SK-N-SH (cell line): ENCODE data around the gene RASL12. TPM values are rescaled to one million over a fixed set of nuclear protein-coding genes. Genes with fewer than 3 reads are reported as not detected.
A peak's percentile ranks its signal among the peaks of the same experiment; 100 is the strongest.
"Not testable (repeated sequence)": the region's sequence is repeated elsewhere in the genome, so short reads cannot be mapped to it uniquely, and the experiment has no call there.

Source experiments
- CTCF ChIA-PET: fragments of 300-600, 350-600 bp; formaldehyde crosslinking; extraction: SDS; loops from one replicate; lab custom pipeline; 2021; lab: Yijun Ruan, JAX
- POLR2A ChIA-PET: fragments of 350-600 bp; sonication (Branson Sonifier 250); formaldehyde crosslinking; extraction: SDS; loops from one replicate; lab custom pipeline; 2020; ENCODE audit warnings: antibody characterized with exemption, inconsistent platforms; lab: Yijun Ruan, JAX
- DNase-seq: peaks from one replicate; pipeline ENCODE4 v3.0.0; 2012
- H2AFZ ChIP-seq: fragments of 200-600 bp; sonication (generic); 2 replicates; pipeline ENCODE4 v1.8.1; 2016; ENCODE audit warnings: antibody characterized with exemption, mild to moderate bottlenecking, low read depth
- H3F3A ChIP-seq: fragments of 200-600 bp; sonication (generic); replicated peaks from 2 replicates; pipeline ENCODE3; 2016; ENCODE audit warnings: antibody characterized with exemption, mild to moderate bottlenecking; ENCODE audit not compliant: insufficient read depth
- H3K27ac ChIP-seq, 2 experiments: fragments of 200-500 bp in 1 of 2; fragments of 200-600 bp in 1 of 2; sonication (Bioruptor generic) in 1 of 2; sonication (generic), shearing (Covaris generic) in 1 of 2; 2 replicates each; pipeline versions ENCODE4 v1.5.1 to v1.6.1; 2014 to 2016; ENCODE audit warnings: low read depth in 2 of 2, inconsistent platforms in 1 of 2, low read length in 1 of 2, mild to moderate bottlenecking in 1 of 2, mixed read lengths in 1 of 2
- H3K27me3 ChIP-seq: fragments of 200-600 bp; sonication (generic), shearing (Covaris generic); 2 replicates; pipeline ENCODE4 v1.6.1; 2016; ENCODE audit warnings: mixed run types; ENCODE audit not compliant: insufficient read depth
- H3K36me3 ChIP-seq, 2 experiments: fragments of 200-500 bp in 1 of 2; fragments of 200-600 bp in 1 of 2; sonication (Bioruptor generic) in 1 of 2; sonication (generic) in 1 of 2; replicated peaks in 1 of 2; 2 replicates each; pipeline versions ENCODE3 to v1.5.1; 2014 to 2016; ENCODE audit warnings: low read length in 1 of 2, mild to moderate bottlenecking in 1 of 2; ENCODE audit not compliant: insufficient read depth in 2 of 2, control insufficient read depth in 1 of 2
- H3K4me1 ChIP-seq, 2 experiments: fragments of 200-500 bp in 1 of 2; fragments of 200-600 bp in 1 of 2; sonication (Bioruptor generic) in 1 of 2; sonication (generic), shearing (Covaris generic) in 1 of 2; 2 replicates each; pipeline versions ENCODE4 v1.5.1 to v1.6.1; 2014 to 2016; ENCODE audit warnings: low read depth in 1 of 2, low read length in 1 of 2, mixed run types in 1 of 2; ENCODE audit not compliant: insufficient read depth in 2 of 2, control insufficient read depth in 1 of 2
- H3K4me2 ChIP-seq: fragments of 200-600 bp; sonication (generic), shearing (Covaris generic); 2 replicates; pipeline ENCODE4 v1.6.1; 2017; ENCODE audit warnings: mixed run types
- H3K4me3 ChIP-seq, 2 experiments: fragments of 200-500 bp in 1 of 2; fragments of 200-600 bp in 1 of 2; sonication (Bioruptor generic) in 1 of 2; sonication (generic), shearing (Covaris generic) in 1 of 2; 2 replicates each; pipeline versions ENCODE4 v1.5.1 to v1.8.1; 2014 to 2016; ENCODE audit warnings: low read depth in 2 of 2, inconsistent platforms in 1 of 2, low read length in 1 of 2, mild to moderate bottlenecking in 1 of 2, mixed read lengths in 1 of 2, moderate library complexity in 1 of 2
- H3K79me2 ChIP-seq: fragments of 200-600 bp; sonication (generic); 2 replicates; pipeline ENCODE4 v1.8.1; 2017; ENCODE audit warnings: mild to moderate bottlenecking; ENCODE audit not compliant: insufficient read depth
- H3K9ac ChIP-seq: fragments of 200-600 bp; sonication (generic); 2 replicates; pipeline ENCODE4 v1.6.1; 2017; ENCODE audit warnings: mixed run types
- H3K9me2 ChIP-seq: fragments of 200-600 bp; sonication (generic); 2 replicates; pipeline ENCODE4 v1.6.1; 2017; ENCODE audit warnings: mixed run types
- H3K9me3 ChIP-seq: fragments of 200-600 bp; sonication (generic); 2 replicates; pipeline ENCODE4 v1.6.1; 2017; ENCODE audit warnings: mixed run types, mild to moderate bottlenecking, moderate library complexity
- H4K20me1 ChIP-seq: fragments of 200-600 bp; sonication (generic); 2 replicates; pipeline ENCODE4 v1.6.1; 2017; ENCODE audit warnings: mild to moderate bottlenecking, mixed run types; ENCODE audit not compliant: insufficient read depth
- MEF2A ChIP-seq: IDR thresholded peaks from 2 replicates; pipeline ENCODE4 v1.4.0; 2012; ENCODE audit warnings: low read depth, borderline replicate concordance
- RCOR1 ChIP-seq: fragments of 150-350 bp; IDR thresholded peaks from 2 replicates; pipeline ENCODE4 v1.6.1; 2017; ENCODE audit warnings: antibody characterized with exemption, low read length
- RXRA ChIP-seq: IDR thresholded peaks from 2 replicates; pipeline ENCODE4 v1.4.0; 2012; ENCODE audit warnings: low read depth, mild to moderate bottlenecking, borderline replicate concordance
- SIN3A ChIP-seq: IDR thresholded peaks from 2 replicates; pipeline ENCODE4 v1.6.1; 2012; ENCODE audit warnings: low read depth, mild to moderate bottlenecking, low read length, moderate library complexity, borderline replicate concordance
- TAF1 ChIP-seq: IDR thresholded peaks from 2 replicates; pipeline ENCODE4 v1.6.1; 2012; ENCODE audit warnings: low read depth, mild to moderate bottlenecking, low read length, moderate library complexity, borderline replicate concordance
- WGBS: methylation state at CpG from one replicate; pipeline ENCODE4 v1.1.6; 2017; ENCODE audit warnings: low lambda C conversion rate; 5-methylcytosine and 5-hydroxymethylcytosine counted together
- polyA plus RNA-seq, 3 experiments: library from polyadenylated mRNA; depleted of rRNA; stranded (reverse); fragments of >200 nt; gene quantifications; 2 replicates each; pipeline ENCODE4 v1.2.3, GENCODE V29; 2012
- TF ChIP-seq, protein P1 (sequence below): IDR thresholded peaks from 2 replicates; pipeline ENCODE4 v1.4.0; 2012; ENCODE audit warnings: low read depth, borderline replicate concordance

Gene RASL12
- polyA plus RNA-seq, 1 of the 3 experiments (the other 2 are of a cell fraction): not detected

GRCh38 chr15:65095011-65095746 lies 27.4 kb upstream of the RASL12 start:
- Histone ChIP-seq H3F3A (no peaks in the 10 kb centered on the region), H3K4me2 (no peak overlapping the region), H2AFZ (no peak overlapping the region), H3K36me3 (peaks cover 4 to 46% of the 10 kb centered on the region in 2 experiments), H4K20me1 (no peaks in the 10 kb centered on the region), H3K27me3 (no peaks in the 10 kb centered on the region), H3K4me3 (no peak overlapping the region), H3K9me2 (no peaks in the 10 kb centered on the region), H3K9ac (no peak overlapping the region), H3K4me1 (no peaks in the 10 kb centered on the region; a peak in 1 of 4 replicates), H3K27ac (no peak overlapping the region), H3K9me3 (no peaks in the 10 kb centered on the region), H3K79me2 (no peaks in the 10 kb centered on the region)
- POLR2A ChIA-PET: no interaction called here
- DNase-seq: no peak
- WGBS: 86% methylated on average over 5 of the region's 5 CpGs
- TF ChIP-seq RXRA: no peak
- CTCF ChIA-PET: interaction anchor here (1.2 to 2.1 kb wide), 5 partner anchors 8 to 62 kb away, joined by 3 to 9 read pairs (median 4); no protein-coding TSS in a partner anchor

- Histone ChIP-seq H3K4me1 (no peaks in the 10 kb centered on the region; a peak in 1 of 4 replicates), H3K9me2 (no peaks in the 10 kb centered on the region), H4K20me1 (no peaks in the 10 kb centered on the region), H3K27me3 (no peaks in the 10 kb centered on the region), H3K4me2 (no peak overlapping the region), H2AFZ (no peak overlapping the region), H3K36me3 (peaks cover 2 to 44% of the 10 kb centered on the region in 2 experiments), H3K79me2 (no peaks in the 10 kb centered on the region), H3K27ac (no peak overlapping the region), H3K9ac (no peak overlapping the region), H3K4me3 (no peak overlapping the region), H3F3A (no peaks in the 10 kb centered on the region), H3K9me3 (no peaks in the 10 kb centered on the region)
- whole genome bisulfite sequencing: 89% methylated on average over 13 of the region's 14 CpGs
- peak; percentile 22 for DNase-seq
- ChIA-PET CTCF (interaction anchor here (0.6 to 2.1 kb wide), 7 partner anchors 8 to 61 kb away, joined by 3 to 9 read pairs (median 4); no protein-coding TSS in a partner anchor), POLR2A (no interaction called here)
- TF ChIP-seq SIN3A (no peak), MEF2A (no peak), RCOR1 (no peak), TAF1 (no peak)
- TF ChIP-seq, protein P1, sequence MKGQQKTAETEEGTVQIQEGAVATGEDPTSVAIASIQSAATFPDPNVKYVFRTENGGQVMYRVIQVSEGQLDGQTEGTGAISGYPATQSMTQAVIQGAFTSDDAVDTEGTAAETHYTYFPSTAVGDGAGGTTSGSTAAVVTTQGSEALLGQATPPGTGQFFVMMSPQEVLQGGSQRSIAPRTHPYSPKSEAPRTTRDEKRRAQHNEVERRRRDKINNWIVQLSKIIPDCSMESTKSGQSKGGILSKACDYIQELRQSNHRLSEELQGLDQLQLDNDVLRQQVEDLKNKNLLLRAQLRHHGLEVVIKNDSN: no peak
These were observed 26.7 kb upstream of the RASL12 start for GRCh38 chr15:65094294-65094995.

DNA sequence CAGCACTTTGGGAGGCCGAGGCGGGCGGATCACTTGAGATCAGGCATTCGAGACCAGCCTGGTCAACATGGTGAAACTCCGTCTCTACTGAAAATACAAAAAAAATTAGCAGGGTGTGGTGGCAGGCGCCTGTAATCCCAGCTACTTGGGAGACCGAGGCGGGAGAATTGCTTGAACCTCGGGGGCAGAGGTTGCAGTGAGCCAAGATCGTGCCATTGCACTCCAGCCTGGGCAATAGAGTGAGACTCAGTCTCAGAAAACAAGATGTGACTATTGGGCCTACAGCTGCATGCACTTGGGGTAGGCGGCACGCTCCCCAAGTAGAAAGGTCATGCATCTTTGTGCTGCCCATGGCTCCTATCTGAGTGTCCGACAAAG lies 26.0 kb upstream of the RASL12 start:
- H3F3A ChIP-seq, H3K4me1 ChIP-seq, H2AFZ ChIP-seq, H3K9ac ChIP-seq, H3K4me2 ChIP-seq, H4K20me1 ChIP-seq, H3K4me3 ChIP-seq, DNase-seq, H3K9me2 ChIP-seq, H3K79me2 ChIP-seq, H3K27ac ChIP-seq, POLR2A ChIA-PET, H3K9me3 ChIP-seq, H3K27me3 ChIP-seq: not testable (repeated sequence)
- 93% methylated on average over 13 of the region's 13 CpGs for WGBS
- CTCF ChIA-PET: interaction anchor here (0.6 to 1.5 kb wide), 4 partner anchors 8 to 41 kb away, joined by 3 to 9 read pairs (median 4); no protein-coding TSS in a partner anchor
- peaks cover 0 to 37% of the 10 kb centered on the region in 2 experiments for H3K36me3 ChIP-seq
